Measurements from ENCODE around the gene AHCYL2.

Gene AHCYL2

DNA sequence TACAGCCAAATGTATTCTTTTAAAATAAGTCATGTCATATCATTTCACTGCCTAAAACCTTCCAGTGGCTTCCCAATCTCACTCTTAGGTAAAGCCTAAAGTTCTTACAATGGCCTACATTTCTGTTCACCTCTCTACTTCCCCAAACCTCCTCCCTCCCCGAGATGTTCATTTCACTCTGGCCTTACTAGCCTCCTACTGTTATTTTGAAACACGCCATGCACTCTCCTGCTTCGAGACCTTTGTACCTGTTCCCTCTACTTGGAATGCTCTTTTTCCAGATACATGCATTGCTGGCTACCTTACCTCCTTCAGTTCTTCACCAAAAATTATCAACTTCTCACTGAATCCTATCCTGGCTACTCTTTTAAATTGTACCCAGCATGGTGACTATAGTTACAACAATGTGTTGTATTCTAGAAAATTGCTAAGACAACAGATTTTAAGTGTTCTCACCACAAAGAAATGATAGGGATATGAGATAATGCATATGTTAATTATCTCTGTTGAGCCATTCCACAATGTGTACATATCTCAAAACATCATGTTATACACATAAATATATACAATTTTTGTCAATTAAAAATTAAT is 158.8 kb downstream of the AHCYL2 start:
- TF ChIP-seq, protein P1, sequence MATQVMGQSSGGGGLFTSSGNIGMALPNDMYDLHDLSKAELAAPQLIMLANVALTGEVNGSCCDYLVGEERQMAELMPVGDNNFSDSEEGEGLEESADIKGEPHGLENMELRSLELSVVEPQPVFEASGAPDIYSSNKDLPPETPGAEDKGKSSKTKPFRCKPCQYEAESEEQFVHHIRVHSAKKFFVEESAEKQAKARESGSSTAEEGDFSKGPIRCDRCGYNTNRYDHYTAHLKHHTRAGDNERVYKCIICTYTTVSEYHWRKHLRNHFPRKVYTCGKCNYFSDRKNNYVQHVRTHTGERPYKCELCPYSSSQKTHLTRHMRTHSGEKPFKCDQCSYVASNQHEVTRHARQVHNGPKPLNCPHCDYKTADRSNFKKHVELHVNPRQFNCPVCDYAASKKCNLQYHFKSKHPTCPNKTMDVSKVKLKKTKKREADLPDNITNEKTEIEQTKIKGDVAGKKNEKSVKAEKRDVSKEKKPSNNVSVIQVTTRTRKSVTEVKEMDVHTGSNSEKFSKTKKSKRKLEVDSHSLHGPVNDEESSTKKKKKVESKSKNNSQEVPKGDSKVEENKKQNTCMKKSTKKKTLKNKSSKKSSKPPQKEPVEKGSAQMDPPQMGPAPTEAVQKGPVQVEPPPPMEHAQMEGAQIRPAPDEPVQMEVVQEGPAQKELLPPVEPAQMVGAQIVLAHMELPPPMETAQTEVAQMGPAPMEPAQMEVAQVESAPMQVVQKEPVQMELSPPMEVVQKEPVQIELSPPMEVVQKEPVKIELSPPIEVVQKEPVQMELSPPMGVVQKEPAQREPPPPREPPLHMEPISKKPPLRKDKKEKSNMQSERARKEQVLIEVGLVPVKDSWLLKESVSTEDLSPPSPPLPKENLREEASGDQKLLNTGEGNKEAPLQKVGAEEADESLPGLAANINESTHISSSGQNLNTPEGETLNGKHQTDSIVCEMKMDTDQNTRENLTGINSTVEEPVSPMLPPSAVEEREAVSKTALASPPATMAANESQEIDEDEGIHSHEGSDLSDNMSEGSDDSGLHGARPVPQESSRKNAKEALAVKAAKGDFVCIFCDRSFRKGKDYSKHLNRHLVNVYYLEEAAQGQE (IDR thresholded peaks at IDR 0.05; ENCODE audit: insufficient read depth in 1 of 2, low read depth in 2 of 2, low read length in 2 of 2) = no peak
- no peak for TF ChIP-seq SIN3A (IDR thresholded peaks at IDR 0.05; ENCODE audit: borderline replicate concordance, insufficient read depth, low read length)
- TF ChIP-seq POLR2AphosphoS5 (IDR thresholded peaks at IDR 0.05; ENCODE audit: low read depth, low read length) = no peak
- no peak for TF ChIP-seq TAF1 (IDR thresholded peaks at IDR 0.05; ENCODE audit: borderline replicate concordance, insufficient read depth, low read length)
- no peak for TF ChIP-seq FOXP2 (optimal IDR thresholded peaks at IDR 0.05; ENCODE audit: borderline replicate concordance, extremely low read depth, extremely low read length, insufficient read depth)

DNA sequence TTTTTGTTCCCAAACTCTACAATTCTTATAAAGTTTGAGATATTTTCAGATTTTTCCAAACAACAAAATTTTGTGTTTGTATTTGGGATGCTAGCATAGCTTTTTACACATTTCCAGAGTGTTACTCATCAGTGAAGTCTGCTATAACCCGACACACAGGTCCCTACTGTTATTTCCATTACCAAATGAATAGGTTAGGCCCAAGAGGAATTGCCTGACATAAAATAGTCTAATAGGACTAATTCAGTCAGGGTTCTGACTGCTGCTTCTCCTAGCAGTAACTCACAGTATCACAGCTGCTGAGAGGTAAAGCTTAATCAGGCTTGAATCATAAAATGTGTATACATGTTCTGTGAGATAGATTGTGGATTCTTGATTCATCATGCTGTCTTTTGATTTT is 160.3 kb downstream of the AHCYL2 start:
- TF ChIP-seq TAF1 (IDR thresholded peaks at IDR 0.05; ENCODE audit: borderline replicate concordance, insufficient read depth, low read length) = no peak

DNA sequence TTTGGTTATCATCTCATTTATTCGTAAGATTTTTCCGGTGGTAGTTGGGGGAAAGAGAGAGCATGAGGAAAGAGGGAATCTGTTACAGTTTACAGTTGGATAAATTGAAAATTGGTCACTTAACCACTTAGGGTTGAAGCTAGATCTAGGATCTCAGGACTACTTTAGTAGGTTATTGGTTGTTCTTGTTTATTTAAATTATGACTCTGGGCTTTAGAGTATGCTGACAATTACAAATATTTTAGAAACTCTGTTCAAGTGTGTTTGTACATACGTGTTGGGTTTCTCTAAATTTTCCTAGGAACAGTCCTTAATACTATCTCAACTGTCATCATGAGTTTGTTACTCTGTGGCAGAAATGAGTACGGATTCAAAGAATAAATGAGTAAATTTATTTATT is 160.8 kb downstream of the AHCYL2 start:
- TF ChIP-seq, protein P1 (IDR thresholded peaks at IDR 0.05; ENCODE audit: insufficient read depth in 1 of 2, low read depth in 2 of 2, low read length in 2 of 2) = no peak
- TF ChIP-seq POLR2AphosphoS5 (IDR thresholded peaks at IDR 0.05; ENCODE audit: low read depth, low read length) = no peak
- no peak for TF ChIP-seq FOXP2 (optimal IDR thresholded peaks at IDR 0.05; ENCODE audit: borderline replicate concordance, extremely low read depth, extremely low read length, insufficient read depth)
- no peak for TF ChIP-seq TAF1 (IDR thresholded peaks at IDR 0.05; ENCODE audit: borderline replicate concordance, insufficient read depth, low read length)
- no peak for TF ChIP-seq SIN3A (IDR thresholded peaks at IDR 0.05; ENCODE audit: borderline replicate concordance, insufficient read depth, low read length)

DNA sequence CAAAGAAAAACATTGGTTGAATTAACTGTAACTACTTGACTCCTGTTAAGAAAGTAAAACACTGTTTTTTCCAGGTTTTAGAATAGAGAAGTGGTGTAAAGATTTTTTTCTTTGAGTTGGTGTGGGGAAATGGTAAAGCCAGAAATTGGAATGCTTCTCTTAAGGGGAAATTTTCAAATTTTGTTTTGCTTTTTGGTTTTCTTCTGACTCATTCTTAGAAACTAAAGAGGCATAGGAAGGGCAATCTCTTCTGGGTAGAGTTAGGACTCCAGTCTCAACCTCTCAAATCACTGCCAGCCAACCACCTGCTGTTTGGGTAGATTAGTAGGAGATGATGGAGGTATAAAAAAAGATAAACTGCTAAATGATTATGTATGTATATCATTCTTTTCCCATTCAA is 161.7 kb downstream of the AHCYL2 start:
- TF ChIP-seq, protein P1 (IDR thresholded peaks at IDR 0.05; ENCODE audit: insufficient read depth in 1 of 2, low read depth in 2 of 2, low read length in 2 of 2) = no peak
- TF ChIP-seq FOXP2 (optimal IDR thresholded peaks at IDR 0.05; ENCODE audit: borderline replicate concordance, extremely low read depth, extremely low read length, insufficient read depth) (no peak), POLR2AphosphoS5 (IDR thresholded peaks at IDR 0.05; ENCODE audit: low read depth, low read length) (no peak), TAF1 (IDR thresholded peaks at IDR 0.05; ENCODE audit: borderline replicate concordance, insufficient read depth, low read length) (no peak)

DNA sequence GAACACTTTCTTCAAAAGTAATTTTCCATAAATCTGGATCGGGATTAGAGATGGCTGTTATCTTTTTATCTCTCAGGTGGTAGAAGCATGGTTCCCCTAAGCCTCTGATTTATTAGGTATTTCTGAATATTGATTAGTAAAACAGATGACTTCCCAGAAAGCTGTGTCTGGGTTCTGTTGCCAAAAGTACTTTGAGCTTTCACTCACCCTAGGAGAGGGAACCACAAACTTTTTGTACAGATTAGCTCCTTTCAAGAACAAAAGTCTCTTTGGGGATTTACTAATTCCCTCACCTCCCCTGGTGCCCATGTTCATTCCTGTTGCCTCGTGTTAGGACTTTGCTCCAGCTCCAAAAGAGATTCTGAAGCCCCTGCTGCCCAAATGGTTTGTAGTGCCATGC is 162.7 kb downstream of the AHCYL2 start:
- TF ChIP-seq, protein P1 (IDR thresholded peaks at IDR 0.05; ENCODE audit: insufficient read depth in 1 of 2, low read depth in 2 of 2, low read length in 2 of 2) = no peak
- TF ChIP-seq TAF1 (IDR thresholded peaks at IDR 0.05; ENCODE audit: borderline replicate concordance, insufficient read depth, low read length) (no peak), FOXP2 (optimal IDR thresholded peaks at IDR 0.05; ENCODE audit: borderline replicate concordance, extremely low read depth, extremely low read length, insufficient read depth) (no peak), SIN3A (IDR thresholded peaks at IDR 0.05; ENCODE audit: borderline replicate concordance, insufficient read depth, low read length) (no peak), POLR2AphosphoS5 (IDR thresholded peaks at IDR 0.05; ENCODE audit: low read depth, low read length) (no peak)

Measured in PFSK-1 (cell line).